LNCAP (cell line): ENCODE measurements around the gene TIAM2.

Experiments
- CTCF ChIP-seq: fragments of 450-650 bp; IDR thresholded peaks from 2 replicates; pipeline ENCODE4 v1.5.1; 2017; ENCODE audit warnings: mild to moderate bottlenecking

TIAM2 gene

GRCh38 chr6:154995254-154996015 is at the start of gene TIAM2:
TIAM2 (plus strand) TSS chr6:154995315; CDS start chr6:155129224, 133,909 bp downstream.
- no peak for TF ChIP-seq CTCF

- TF ChIP-seq CTCF: no peak
Observed at GRCh38 chr6:154950979-154951344, 44.2 kb upstream of the TIAM2 start.

GRCh38 chr6:154951345-154952200 is 43.5 kb upstream of the TIAM2 start:
- no peak for TF ChIP-seq CTCF

GRCh38 chr6:154953644-154954043 is 41.5 kb upstream of the TIAM2 start:
- TF ChIP-seq CTCF: no peak

GRCh38 chr6:154954347-154954746 is 40.8 kb upstream of the TIAM2 start:
- no peak for TF ChIP-seq CTCF

- TF ChIP-seq CTCF: no peak
Observed at GRCh38 chr6:154956771-154957522, 38.2 kb upstream of the TIAM2 start.

GRCh38 chr6:154958469-154958868 is 36.6 kb upstream of the TIAM2 start:
- TF ChIP-seq CTCF: no peak
